ENCODE results near the gene VTI1A.
"Not testable (repeated sequence)": the region's sequence is repeated elsewhere in the genome, so short reads cannot be mapped to it uniquely, and the experiment has no call there.

GRCh38 chr10:112731450-112731849, 284.4 kb downstream of the VTI1A start:
- TF ChIP-seq CTCF (IDR thresholded peaks at IDR 0.05; ENCODE audit: low read length); EZH2phosphoT487 (IDR thresholded peaks at IDR 0.05; ENCODE audit: low read length); EZH2 (optimal IDR thresholded peaks at IDR 0.05; ENCODE audit: low read depth, low read length): not testable (repeated sequence)
